Measurements from ENCODE around the gene RNF213.

- TF ChIP-seq CTCF (IDR thresholded peaks at IDR 0.05) = no peak
- no peak for TF ChIP-seq POLR2A (IDR thresholded peaks at IDR 0.05)
These were observed 45.8 kb upstream of the RNF213 start for GRCh38 chr17:80214878-80215210.
